Measurements from ENCODE around the gene NOP9.

NOP9 gene

DNA sequence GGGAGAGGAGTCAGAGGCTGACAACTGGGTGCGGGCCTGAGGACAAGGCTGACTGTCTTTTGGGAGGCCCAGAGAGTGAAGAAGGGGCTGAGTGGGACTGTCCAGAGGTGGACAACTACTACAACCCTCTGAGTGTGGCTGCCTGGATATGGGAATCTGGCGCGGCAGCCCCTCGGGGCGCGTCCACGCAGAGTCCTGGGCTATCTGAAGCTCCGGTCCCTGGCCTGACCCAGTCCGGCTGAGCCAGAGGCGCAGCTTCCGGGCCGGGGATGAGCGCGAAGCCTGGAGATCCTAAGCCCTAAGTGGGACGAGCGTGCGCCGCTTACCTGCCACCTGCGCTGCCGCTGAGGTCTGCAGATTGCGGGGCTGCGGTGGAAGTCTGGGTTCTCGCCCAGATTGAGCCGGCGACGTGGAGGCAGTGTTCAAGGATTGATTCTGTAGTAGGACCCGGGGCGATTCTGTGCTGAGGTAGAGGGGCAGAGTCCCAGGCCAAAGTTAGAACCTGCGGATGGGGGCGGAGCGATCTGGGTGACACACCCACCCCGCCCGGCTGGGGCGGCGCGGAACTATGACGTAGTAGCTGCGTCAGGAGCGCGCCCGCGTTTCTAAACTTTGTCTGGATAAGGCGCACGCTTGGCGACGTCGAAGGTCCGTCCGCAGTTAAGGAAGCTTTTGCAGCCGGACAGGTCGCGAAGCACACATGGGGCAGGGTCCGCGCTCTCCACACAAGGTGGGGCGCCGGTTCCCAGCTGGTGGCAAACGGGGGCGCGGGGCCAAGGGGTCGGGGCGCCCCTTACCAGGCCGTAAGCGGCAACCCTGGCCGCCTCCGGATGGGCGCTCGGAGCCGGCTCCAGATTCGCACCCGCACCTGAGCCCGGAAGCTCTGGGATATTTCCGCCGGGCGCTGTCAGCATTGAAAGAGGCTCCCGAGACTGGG lies at the start of gene NOP9, which contains the start of gene DHRS1:
Gene NOP9 (plus strand): TSS at position 596 of the 937 bp plus-strand sequence. CDS start 105 bp downstream, at position 701.
Gene DHRS1 (minus strand): TSS at position 526 of the 937 bp plus-strand sequence. CDS start 674 bp downstream, outside the sequence.
- H3K27ac Mint-ChIP-seq = peak within 1 kb of the TSS; percentile 89
- peaks cover 32% of the 10 kb centered on the region for H3K4me1 Mint-ChIP-seq (ENCODE audit: low read depth)
- no peaks in the 10 kb centered on the region for H3K27me3 Mint-ChIP-seq (ENCODE audit: low read depth)
- H3K9me3 Mint-ChIP-seq = no peaks in the 10 kb centered on the region
- peak within 1 kb of the TSS; percentile 91 for H3K4me3 Mint-ChIP-seq
- peaks cover 24% of the 10 kb centered on the region for H3K36me3 Mint-ChIP-seq (ENCODE audit: low read depth)

GRCh38 chr14:24250354-24250753 lies 49.3 kb upstream of the NOP9 start:
- Mint-ChIP-seq H3K27me3 (ENCODE audit: low read depth) (no peaks in the 10 kb centered on the region), H3K9me3 (no peaks in the 10 kb centered on the region), H3K4me3 (peak overlapping the region; percentile 55), H3K4me1 (ENCODE audit: low read depth) (peaks cover 36% of the 10 kb centered on the region), H3K36me3 (ENCODE audit: low read depth) (peaks cover 14% of the 10 kb centered on the region), H3K27ac (peak overlapping the region; percentile 76)

GRCh38 chr14:24251880-24252288 lies 47.8 kb upstream of the NOP9 start:
- H3K27ac Mint-ChIP-seq = no peak overlapping the region
- no peaks in the 10 kb centered on the region for H3K9me3 Mint-ChIP-seq
- H3K27me3 Mint-ChIP-seq (ENCODE audit: low read depth) = no peaks in the 10 kb centered on the region
- peaks cover 15% of the 10 kb centered on the region for H3K36me3 Mint-ChIP-seq (ENCODE audit: low read depth)
- no peak overlapping the region for H3K4me3 Mint-ChIP-seq
- peaks cover 33% of the 10 kb centered on the region for H3K4me1 Mint-ChIP-seq (ENCODE audit: low read depth)

DNA sequence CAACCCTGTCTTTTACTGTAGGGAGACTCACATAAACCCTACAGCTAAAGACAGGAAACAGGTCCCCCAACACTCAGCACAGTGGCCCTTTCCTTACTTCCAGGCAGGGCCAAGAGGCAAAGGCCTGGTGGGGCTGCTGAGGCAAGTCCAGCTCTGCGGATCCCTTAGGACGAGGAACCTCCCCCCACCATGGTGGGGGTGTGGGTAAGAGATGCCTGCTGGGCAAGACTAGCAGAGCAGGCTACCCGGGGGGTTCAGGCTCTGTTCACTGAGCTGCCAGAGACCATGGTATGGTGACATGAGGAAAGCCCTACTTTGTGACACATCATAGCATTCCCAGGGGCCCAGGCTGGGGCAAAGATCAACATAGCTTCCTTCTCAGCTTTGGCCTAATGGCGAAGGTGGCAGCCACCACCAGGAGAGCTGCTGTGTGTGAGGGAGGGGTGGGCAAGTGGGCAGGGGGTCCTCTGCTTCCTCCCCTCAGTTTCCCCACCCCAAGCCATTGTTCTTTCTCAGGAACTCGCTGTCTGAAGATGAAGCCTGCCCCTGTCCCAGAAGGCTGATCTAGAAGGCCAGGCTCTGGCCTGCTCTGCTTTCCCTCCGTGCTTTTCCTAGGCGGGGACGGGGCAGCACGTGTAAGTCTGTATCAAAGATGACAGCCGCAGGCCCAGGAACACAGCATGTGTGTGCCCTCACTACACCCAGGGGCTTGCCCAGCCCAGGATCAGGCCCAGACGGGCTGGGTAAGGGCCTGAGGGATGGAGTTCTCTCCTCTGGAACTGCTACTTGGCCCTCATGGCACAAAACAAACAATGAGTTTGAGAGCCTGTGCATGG lies 47.1 kb upstream of the NOP9 start:
- no peaks in the 10 kb centered on the region for H3K27me3 Mint-ChIP-seq (ENCODE audit: low read depth)
- peaks cover 15% of the 10 kb centered on the region for H3K36me3 Mint-ChIP-seq (ENCODE audit: low read depth)
- peaks cover 30% of the 10 kb centered on the region for H3K4me1 Mint-ChIP-seq (ENCODE audit: low read depth)
- no peak overlapping the region for H3K27ac Mint-ChIP-seq
- H3K9me3 Mint-ChIP-seq = no peaks in the 10 kb centered on the region
- no peak overlapping the region for H3K4me3 Mint-ChIP-seq

DNA sequence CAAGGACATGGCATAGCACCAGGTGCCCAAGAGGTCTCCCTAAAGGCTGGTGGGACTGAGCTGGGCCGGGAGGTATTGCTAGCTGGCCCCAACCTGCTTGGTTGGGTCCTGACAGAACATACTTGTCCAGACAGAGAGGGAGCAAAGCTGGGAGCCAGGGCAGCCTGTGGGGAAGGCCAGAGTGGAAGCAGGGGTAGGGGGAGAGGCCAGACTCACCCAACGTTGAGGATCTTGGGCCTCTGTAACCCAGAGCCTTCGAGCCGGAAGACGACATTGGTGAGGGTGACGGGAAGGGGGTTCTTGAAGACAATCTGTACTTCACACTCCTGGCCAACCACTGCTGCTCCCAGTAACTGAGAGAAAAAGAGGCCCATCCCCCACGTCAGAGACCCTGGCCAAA lies 45.7 kb upstream of the NOP9 start:
- Mint-ChIP-seq H3K27ac (no peak overlapping the region), H3K4me1 (ENCODE audit: low read depth) (peaks cover 25% of the 10 kb centered on the region), H3K9me3 (no peaks in the 10 kb centered on the region), H3K36me3 (ENCODE audit: low read depth) (peaks cover 15% of the 10 kb centered on the region), H3K4me3 (no peak overlapping the region), H3K27me3 (ENCODE audit: low read depth) (no peaks in the 10 kb centered on the region)

- no peak overlapping the region for H3K4me3 Mint-ChIP-seq
- no peaks in the 10 kb centered on the region for H3K27me3 Mint-ChIP-seq (ENCODE audit: low read depth)
- H3K9me3 Mint-ChIP-seq = no peaks in the 10 kb centered on the region
- H3K4me1 Mint-ChIP-seq (ENCODE audit: low read depth) = peaks cover 19% of the 10 kb centered on the region
- H3K36me3 Mint-ChIP-seq (ENCODE audit: low read depth) = peaks cover 12% of the 10 kb centered on the region
- no peak overlapping the region for H3K27ac Mint-ChIP-seq
Measured at GRCh38 chr14:24254630-24255392, 44.8 kb upstream of the NOP9 start.

GRCh38 chr14:24255438-24255837 lies 44.2 kb upstream of the NOP9 start:
- H3K27me3 Mint-ChIP-seq (ENCODE audit: low read depth) = no peaks in the 10 kb centered on the region
- H3K9me3 Mint-ChIP-seq = no peaks in the 10 kb centered on the region
- H3K36me3 Mint-ChIP-seq (ENCODE audit: low read depth) = peaks cover 8% of the 10 kb centered on the region
- H3K4me1 Mint-ChIP-seq (ENCODE audit: low read depth) = peaks cover 13% of the 10 kb centered on the region
- H3K27ac Mint-ChIP-seq = no peak overlapping the region
- no peak overlapping the region for H3K4me3 Mint-ChIP-seq

GRCh38 chr14:24255931-24256711 lies 43.5 kb upstream of the NOP9 start:
- no peaks in the 10 kb centered on the region for H3K9me3 Mint-ChIP-seq
- H3K27ac Mint-ChIP-seq = no peak overlapping the region
- peaks cover 6% of the 10 kb centered on the region for H3K4me1 Mint-ChIP-seq (ENCODE audit: low read depth)
- peaks cover 8% of the 10 kb centered on the region for H3K36me3 Mint-ChIP-seq (ENCODE audit: low read depth)
- no peaks in the 10 kb centered on the region for H3K27me3 Mint-ChIP-seq (ENCODE audit: low read depth)
- no peak overlapping the region for H3K4me3 Mint-ChIP-seq

- H3K36me3 Mint-ChIP-seq (ENCODE audit: low read depth) = peaks cover 8% of the 10 kb centered on the region
- H3K4me3 Mint-ChIP-seq = no peak overlapping the region
- peak overlapping the region; percentile 31 for H3K27ac Mint-ChIP-seq
- H3K9me3 Mint-ChIP-seq = no peaks in the 10 kb centered on the region
- no peaks in the 10 kb centered on the region for H3K4me1 Mint-ChIP-seq (ENCODE audit: low read depth)
- H3K27me3 Mint-ChIP-seq (ENCODE audit: low read depth) = no peaks in the 10 kb centered on the region
Measured at GRCh38 chr14:24256960-24257359, 42.7 kb upstream of the NOP9 start.

- H3K27me3 Mint-ChIP-seq (ENCODE audit: low read depth) = no peaks in the 10 kb centered on the region
- no peak overlapping the region for H3K27ac Mint-ChIP-seq
- no peaks in the 10 kb centered on the region for H3K4me1 Mint-ChIP-seq (ENCODE audit: low read depth)
- H3K4me3 Mint-ChIP-seq = no peak overlapping the region
- no peaks in the 10 kb centered on the region for H3K9me3 Mint-ChIP-seq
- H3K36me3 Mint-ChIP-seq (ENCODE audit: low read depth) = peaks cover 8% of the 10 kb centered on the region
Measured at GRCh38 chr14:24258119-24258518, 41.5 kb upstream of the NOP9 start.

- no peak overlapping the region for H3K4me3 Mint-ChIP-seq
- H3K27me3 Mint-ChIP-seq (ENCODE audit: low read depth) = no peaks in the 10 kb centered on the region
- H3K27ac Mint-ChIP-seq = no peak overlapping the region
- no peaks in the 10 kb centered on the region for H3K9me3 Mint-ChIP-seq
- H3K36me3 Mint-ChIP-seq (ENCODE audit: low read depth) = peaks cover 7% of the 10 kb centered on the region
- H3K4me1 Mint-ChIP-seq (ENCODE audit: low read depth) = no peaks in the 10 kb centered on the region
Measured at GRCh38 chr14:24258548-24259265, 40.9 kb upstream of the NOP9 start.

- Mint-ChIP-seq H3K27me3 (ENCODE audit: low read depth) (no peaks in the 10 kb centered on the region), H3K4me3 (no peak overlapping the region), H3K27ac (no peak overlapping the region), H3K36me3 (ENCODE audit: low read depth) (peaks cover 4% of the 10 kb centered on the region), H3K4me1 (ENCODE audit: low read depth) (no peaks in the 10 kb centered on the region), H3K9me3 (no peaks in the 10 kb centered on the region)
Measured at GRCh38 chr14:24259282-24260025, 40.2 kb upstream of the NOP9 start.
